HG03432 (cell line): Measurements from ENCODE around the gene CTTNBP2NL.
A peak's percentile ranks its signal among the peaks of the same experiment; 100 is the strongest.
"Not testable (repeated sequence)": the region's sequence is repeated elsewhere in the genome, so short reads cannot be mapped to it uniquely, and the experiment has no call there.

ENCODE experiments used
- ATAC-seq: cut with Tn5 transposase; IDR thresholded peaks from one replicate; pipeline ENCODE4 v1.9.1; 2021; ENCODE audit warnings: mild to moderate bottlenecking, moderate library complexity; ENCODE audit not compliant: unreplicated experiment

CTTNBP2NL gene

DNA sequence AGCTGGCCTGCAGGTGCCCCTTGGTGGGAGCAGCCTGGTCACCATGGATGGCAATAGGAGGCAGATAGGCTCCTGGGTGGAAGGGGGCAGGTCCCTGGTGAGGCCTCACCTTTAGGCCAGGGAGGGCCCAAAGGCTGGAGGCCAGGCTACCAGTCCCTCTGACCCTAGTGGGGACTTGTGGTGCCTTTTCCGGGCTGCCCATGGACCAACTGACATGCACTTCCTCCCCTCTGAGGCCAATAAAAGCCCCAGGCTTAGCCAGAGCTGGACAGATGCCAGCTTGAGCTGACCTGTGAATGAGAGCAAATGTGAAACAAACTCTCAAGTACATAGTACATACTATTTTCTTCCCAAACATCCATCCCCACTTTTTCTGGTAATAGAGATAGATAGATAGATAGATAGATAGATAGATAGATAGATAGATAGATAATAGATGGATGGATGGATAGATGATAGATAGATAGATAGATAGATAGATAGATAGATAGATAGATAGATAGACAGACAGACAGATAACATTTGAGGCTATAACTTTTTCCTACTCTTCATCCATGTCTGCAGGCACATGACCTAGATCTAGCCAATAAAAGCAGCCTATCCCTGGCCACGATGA, 9.2 kb upstream of the CTTNBP2NL start:
- ATAC-seq: no peak

- no peak for ATAC-seq
Measured at GRCh38 chr1:112387807-112388206, 8.2 kb upstream of the CTTNBP2NL start.

GRCh38 chr1:112388436-112388835, 7.6 kb upstream of the CTTNBP2NL start:
- ATAC-seq: no peak

DNA sequence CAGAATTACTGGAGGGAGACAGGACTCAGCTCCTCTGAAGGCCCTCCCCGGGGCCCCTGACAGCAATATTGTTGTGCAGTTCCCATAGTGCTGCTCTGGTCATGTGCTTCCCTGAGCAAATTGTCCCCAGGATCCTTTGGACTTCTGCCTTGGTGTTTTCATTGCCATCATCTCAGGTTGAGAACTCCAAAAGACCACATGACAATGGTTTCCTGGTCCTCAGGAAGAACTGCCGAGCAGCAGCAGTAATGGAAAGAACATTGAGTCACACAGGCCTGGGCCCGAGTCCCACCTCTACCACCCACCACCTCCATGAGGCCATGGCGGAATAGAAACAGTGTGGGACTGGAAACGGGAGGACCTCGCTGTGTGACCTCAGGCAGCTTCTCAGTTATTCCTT, 6.3 kb upstream of the CTTNBP2NL start:
- ATAC-seq: no peak

GRCh38 chr1:112390335-112390734, 5.7 kb upstream of the CTTNBP2NL start:
- ATAC-seq: not testable (repeated sequence)

DNA sequence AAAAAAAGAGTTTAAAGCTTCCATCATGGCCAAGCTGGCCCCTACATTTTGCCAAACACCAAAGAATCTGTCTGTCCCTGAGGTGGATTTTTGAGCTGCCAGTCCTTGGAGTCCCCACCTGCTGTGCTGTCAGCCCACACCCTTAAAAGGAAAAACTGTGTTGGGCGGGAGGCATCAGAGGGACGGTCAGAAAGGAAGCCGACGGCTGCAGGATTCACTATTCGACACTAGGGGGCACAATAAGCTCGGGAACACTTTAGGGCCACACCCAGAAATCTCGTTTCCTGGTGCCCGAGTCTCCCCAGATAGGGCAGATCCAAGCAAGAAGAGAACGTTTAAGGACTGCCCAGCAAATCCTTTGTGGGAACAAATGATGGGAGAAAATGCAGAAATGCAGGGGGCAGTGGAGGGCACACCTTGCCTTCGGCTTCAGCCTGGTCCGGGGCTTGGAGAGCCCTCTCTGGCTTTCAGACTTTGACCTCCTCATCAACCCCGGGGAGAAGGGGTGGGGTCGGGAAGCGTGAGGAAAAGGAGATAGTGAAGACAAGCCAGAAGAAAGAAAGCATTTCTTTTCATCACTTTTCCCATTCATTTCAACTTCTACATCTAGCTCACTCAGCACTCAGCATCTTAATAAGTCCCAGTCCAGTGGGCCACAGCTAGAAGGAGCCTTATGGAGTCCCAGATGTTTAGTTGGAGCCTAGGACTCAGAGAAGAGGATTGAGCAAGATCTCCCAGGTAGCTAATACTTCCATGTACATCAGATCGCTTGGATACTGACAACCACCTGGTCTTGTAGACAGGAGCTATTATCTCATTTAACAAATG, 5.0 kb upstream of the CTTNBP2NL start:
- ATAC-seq: peak; percentile 57

DNA sequence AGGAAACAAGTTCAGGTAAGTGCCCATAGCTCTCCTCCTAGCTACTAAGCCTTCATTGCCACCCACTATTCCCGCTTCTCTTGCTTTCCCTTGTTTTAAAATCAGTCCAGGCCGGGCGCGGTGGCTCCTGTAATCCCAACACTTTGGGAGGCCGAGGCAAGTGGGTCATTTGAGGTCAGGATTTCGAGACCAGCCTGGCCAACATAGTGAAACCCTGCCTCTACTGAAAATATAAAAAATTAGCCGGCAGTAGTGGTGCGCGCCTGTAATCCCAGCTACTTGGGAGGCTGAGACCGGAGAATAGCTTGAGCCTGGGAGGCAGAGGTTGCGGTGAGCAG, 4.4 kb upstream of the CTTNBP2NL start:
- ATAC-seq: no peak

GRCh38 chr1:112393631-112393974, 2.4 kb upstream of the CTTNBP2NL start:
- ATAC-seq: no peak

DNA sequence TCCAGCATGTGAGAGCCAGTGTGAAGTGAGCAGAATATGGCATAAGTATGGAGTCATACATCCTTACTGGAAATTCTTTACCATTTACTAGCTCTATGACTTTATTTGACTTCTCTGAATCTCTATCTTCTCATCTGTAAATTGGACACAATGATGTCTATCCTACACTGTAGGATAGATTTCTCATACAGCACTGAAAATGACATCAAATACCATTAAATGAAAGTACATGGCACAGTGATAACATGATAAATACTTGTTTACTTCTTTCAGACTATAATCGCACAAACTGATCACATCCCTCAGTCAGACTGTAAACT, 1.3 kb upstream of the CTTNBP2NL start:
- ATAC-seq: no peak

DNA sequence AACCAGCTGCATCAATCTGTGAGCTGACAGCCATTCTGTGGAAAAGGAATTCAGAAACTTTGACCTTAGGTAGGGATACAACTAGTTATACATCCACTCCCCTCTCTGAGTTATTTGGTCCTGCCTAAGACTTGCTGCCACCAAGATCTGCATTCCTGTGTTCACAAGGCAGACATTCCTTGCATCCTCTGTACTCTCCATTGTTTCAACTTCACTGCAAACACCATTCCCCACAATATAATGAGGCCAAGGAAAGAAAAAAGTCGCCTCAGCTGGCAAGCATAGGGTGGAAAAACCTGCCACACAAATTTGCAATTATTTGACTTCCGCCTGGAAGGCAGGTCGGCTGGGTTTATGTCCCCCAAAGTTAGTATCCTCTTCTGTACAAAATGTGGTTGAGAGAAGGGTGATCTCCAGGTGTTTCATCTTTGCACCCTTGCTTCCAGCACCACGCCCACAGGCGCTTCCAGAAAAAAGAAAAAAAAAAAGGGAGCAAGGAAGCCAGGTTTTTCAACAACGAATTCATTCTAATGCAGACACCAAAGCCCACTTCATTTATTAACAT, 676 bp upstream of the CTTNBP2NL start:
- ATAC-seq: no peak

- ATAC-seq: peak; percentile 1
Measured at GRCh38 chr1:112396653-112397471, 848 bp downstream of the CTTNBP2NL start.

GRCh38 chr1:112397841-112398240, 1.8 kb downstream of the CTTNBP2NL start:
- no peak for ATAC-seq

DNA sequence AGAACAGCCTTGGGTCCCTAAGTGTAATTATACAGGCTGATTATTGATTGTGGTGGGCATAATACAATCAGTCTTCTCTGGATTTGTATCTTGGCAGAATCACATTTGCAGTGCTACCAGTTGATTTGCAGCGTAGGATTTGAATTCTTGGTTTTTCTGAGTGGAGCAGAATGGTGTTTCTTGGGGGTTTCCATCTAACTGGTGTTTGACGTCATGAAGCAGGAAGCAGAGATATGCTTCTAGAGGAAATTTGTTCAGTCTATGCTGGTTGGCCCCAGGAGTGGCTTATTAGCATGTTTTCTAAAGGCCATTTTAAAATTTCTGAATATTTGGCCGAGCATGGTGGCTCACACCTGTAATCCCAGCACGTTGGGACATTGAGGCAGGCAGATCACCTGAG, 3.4 kb downstream of the CTTNBP2NL start:
- ATAC-seq: peak; percentile 32

DNA sequence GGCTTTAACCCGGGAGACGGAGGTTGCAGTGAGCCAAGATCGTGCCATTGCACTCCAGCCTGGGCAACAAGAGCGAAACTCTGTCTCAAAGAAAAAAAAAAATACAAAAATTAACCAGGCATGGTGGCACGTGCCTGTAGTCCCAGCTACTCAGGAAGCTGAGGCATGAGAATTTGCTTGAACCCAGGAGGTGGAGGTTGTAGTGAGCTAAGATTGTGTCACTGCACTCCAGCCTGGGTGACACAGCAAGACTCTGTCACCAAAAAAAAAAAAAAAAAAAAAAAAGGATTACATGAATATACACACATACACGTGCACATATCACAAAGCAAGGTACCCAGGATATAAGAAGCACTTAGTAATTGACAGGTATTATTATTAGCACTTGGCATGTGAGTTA, 4.7 kb downstream of the CTTNBP2NL start:
- not testable (repeated sequence) for ATAC-seq

DNA sequence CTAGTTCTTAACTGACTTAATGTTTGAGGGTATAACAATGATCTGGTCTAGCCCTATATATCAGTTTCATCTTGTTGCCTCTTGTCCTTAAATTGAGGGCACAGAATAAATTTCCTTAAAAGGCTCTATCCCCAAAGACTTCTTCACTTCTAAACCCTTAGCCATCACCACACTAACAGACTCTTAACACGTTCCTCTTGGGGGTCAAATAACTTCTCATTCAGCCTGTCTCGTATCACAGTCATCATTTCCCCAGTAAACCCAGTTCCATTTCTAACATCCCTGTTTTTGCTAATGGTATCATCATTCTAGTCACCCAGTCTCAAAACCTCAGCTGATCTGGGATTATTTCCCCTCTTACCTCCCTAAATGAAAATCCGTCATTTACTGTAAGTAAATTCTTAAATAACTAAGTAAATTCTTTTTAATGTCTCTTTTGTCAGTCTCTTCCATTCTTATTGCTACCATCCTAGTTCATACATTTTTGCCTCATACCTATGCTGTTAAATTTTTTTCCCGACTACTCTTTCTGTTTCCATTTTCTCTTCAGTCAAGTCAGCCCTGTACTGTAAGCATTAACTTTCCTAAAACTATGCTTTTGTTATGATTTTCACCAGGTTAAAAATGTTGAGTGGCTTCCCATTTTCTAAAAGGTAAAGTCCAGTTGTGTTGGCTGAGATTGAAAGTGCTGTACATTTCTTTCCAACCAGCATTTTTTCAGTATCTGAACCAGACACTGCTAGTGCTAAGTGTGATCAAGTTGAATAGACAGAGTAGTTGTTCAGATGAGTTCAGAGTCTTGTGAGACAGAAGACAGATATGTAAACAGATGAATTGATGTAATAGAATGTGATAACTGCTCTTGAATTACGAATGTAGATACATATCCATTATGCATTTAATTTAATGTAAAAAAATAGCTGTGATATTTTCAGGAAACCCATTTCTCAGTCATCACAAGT, 6.9 kb downstream of the CTTNBP2NL start:
- no peak for ATAC-seq

DNA sequence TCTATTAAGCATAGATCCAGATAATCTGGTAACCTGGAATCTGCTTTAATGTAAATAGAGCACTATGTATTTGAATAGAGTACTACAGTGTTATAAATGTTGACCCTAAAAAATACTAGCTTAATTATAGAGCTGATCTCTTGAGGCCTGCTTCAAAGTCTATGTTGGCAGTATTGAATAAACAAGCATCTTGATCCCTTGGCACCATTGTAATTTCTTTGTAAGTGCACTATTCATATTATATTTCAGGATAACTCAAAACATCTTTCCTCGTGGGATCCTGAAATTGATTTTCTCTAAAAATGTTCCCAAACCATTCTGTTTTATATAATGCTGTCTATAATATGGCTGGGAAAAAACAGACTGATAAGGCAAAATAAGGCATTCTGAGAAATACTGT, 10.8 kb downstream of the CTTNBP2NL start:
- no peak for ATAC-seq

GRCh38 chr1:112409414-112409813, 13.4 kb downstream of the CTTNBP2NL start:
- ATAC-seq: no peak

DNA sequence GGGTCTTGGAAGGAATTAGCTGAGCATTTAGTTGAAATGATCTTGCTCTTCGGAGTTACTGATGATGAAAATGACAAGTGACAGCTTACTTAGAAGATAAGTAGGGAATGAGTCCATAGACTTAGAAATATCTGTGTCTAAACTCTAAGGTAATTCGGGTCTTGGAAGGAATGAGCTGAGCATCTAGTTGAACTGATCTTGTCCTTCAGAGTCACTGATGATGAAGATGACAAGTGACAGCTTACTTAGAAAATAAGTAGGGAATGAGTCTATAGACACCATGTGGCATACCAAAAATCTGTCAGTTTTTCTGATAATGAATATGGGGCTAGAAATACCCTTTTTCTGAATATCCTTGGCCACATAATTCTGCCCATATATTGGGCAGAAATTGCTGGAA, 14.7 kb downstream of the CTTNBP2NL start:
- ATAC-seq: no peak

DNA sequence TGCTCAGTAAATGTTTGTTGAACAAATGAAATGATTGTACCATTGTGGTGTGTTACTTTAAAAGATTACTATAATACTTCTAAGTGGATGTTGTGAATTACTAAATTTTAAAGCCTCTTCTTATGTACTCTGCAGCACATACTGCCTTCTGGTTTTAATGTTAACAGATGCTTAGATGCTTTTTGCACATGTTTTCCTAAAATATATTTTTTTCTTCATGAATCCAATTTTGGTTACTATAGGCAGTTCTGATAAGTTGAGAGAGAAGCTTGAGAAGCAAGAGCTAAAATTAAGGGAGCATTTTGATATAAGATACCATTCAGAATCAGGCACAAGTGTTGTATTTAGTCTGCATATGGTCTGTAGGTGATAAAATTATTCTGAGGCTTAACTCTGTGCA, 21.3 kb downstream of the CTTNBP2NL start:
- no peak for ATAC-seq

DNA sequence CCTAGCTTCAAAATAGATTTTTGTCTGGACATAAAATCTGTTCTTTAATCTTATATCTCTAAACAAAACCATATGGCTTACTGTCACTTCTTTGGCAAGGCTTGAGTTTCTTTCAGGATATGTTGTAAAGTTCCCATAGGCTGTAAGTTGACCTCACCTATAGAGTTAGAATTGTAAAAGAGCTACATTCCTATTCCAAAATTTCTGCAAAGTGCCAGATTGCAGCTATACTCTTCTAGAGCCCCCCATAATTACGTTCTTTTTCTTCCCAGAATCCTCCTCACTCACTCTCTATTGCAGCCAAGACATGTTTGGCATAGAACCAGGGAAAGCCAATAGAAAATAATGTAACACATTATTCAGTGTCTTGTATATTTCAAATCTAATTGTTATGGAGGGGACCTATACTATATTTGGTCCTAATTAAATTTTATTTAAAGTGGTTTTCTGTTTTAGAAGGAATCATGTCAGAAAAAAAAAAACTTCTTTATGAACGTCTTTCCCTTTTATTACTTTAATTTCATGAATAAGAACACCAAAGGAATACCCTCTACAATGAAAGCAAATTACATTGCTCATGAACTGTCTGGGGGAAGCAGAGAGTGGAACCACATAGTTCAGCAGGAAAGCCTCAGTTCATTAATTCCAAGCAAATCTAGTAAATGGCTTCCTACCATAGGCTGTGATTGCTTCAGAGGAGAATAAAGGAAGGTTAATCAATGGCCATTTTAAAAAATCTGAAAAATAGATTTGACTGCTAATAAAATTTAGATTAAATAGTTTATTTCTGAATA, 22.3 kb downstream of the CTTNBP2NL start:
- ATAC-seq: no peak
